Lower lobe of right lung (tissue), 2 donors: Measurements from ENCODE around the gene ABCA3. TPM values are rescaled to one million over a fixed set of nuclear protein-coding genes. Genes with fewer than 3 reads are reported as not detected.
A peak's percentile ranks its signal among the peaks of the same experiment; 100 is the strongest.

Experiments
- ATAC-seq, 2 donors: fragments of 200-7000 bp; cut with Tn5 transposase; one replicate each; pipeline ENCODE4 v1.9.1; 2020 to 2022; ENCODE audit warnings: mild to moderate bottlenecking in 2 of 2, moderate library complexity in 2 of 2
- DNase-seq: peaks from one replicate; pipeline ENCODE4 v3.0.0-alpha.2; 2020
- H3K27ac ChIP-seq: fragments of 200-600 bp; one replicate; pipeline ENCODE4 v1.8.0; 2022
- H3K27me3 ChIP-seq: fragments of 200-600 bp; one replicate; pipeline ENCODE4 v1.8.0; 2022; ENCODE audit warnings: low read depth
- H3K36me3 ChIP-seq: fragments of 200-600 bp; one replicate; pipeline ENCODE4 v1.8.0; 2022; ENCODE audit warnings: mild to moderate bottlenecking
- H3K4me1 ChIP-seq: fragments of 200-600 bp; one replicate; pipeline ENCODE4 v1.8.0; 2022
- H3K4me3 ChIP-seq: fragments of 200-600 bp; one replicate; pipeline ENCODE4 v1.8.0; 2022; ENCODE audit warnings: mild to moderate bottlenecking
- H3K9me3 ChIP-seq: fragments of 200-600 bp; one replicate; pipeline ENCODE4 v1.8.0; 2022
- CTCF ChIP-seq: fragments of 200-600 bp; IDR thresholded peaks from one replicate; pipeline ENCODE4 v1.8.0; 2022; ENCODE audit warnings: antibody characterized with exemption, mild to moderate bottlenecking
- intact Hi-C: fragments of 100-400 bp; cut with DNase I; formaldehyde crosslinking; loops from one replicate; pipeline ENCODE4 v1.11.0; 2022
- total RNA-seq: library from RNA; stranded (reverse); fragmentation: NEBNext Ultra II Directional; extraction: Animal tissue kit (Norgen Biotek cat#: 25700); gene quantifications from one replicate; pipeline ENCODE4 v1.2.1, GENCODE V29; 2021
- donor health status: DM: no; HTN: yes; CAD: no; lungs with severe emphysema.

Gene ABCA3
- total RNA-seq, 1 donor from 2014 or later = 491 TPM

GRCh38 chr16:2231016-2231931, 109.3 kb downstream of the ABCA3 start:
- no peak overlapping the region for H3K4me3 ChIP-seq
- no peaks in the 10 kb centered on the region for H3K9me3 ChIP-seq
- intact Hi-C loops = no loop called here
- no peak for TF ChIP-seq CTCF
- peaks cover 13% of the 10 kb centered on the region for H3K27me3 ChIP-seq
- no peak overlapping the region for H3K27ac ChIP-seq
- ATAC-seq = no peak
- H3K36me3 ChIP-seq = peaks cover 78% of the 10 kb centered on the region
- DNase-seq = no peak
- H3K4me1 ChIP-seq = peaks cover 4% of the 10 kb centered on the region

GRCh38 chr16:2230376-2230775, 110.2 kb downstream of the ABCA3 start:
- Histone ChIP-seq H3K27me3 (peaks cover 5% of the 10 kb centered on the region), H3K4me1 (peaks cover under 1% of the 10 kb centered on the region), H3K9me3 (no peaks in the 10 kb centered on the region), H3K27ac (no peak overlapping the region), H3K4me3 (no peak overlapping the region), H3K36me3 (peaks cover 73% of the 10 kb centered on the region)
- TF ChIP-seq CTCF = no peak
- no peak for ATAC-seq
- peak; percentile 39 for DNase-seq
- intact Hi-C loops = no loop called here

GRCh38 chr16:2229632-2230250, 110.8 kb downstream of the ABCA3 start:
- DNase-seq (no peak), ATAC-seq (no peak)
- Histone ChIP-seq H3K27me3 (no peaks in the 10 kb centered on the region), H3K9me3 (no peaks in the 10 kb centered on the region), H3K4me1 (peaks cover 7% of the 10 kb centered on the region), H3K4me3 (no peak overlapping the region), H3K36me3 (peaks cover 66% of the 10 kb centered on the region), H3K27ac (no peak overlapping the region)
- intact Hi-C loops = no loop called here
- TF ChIP-seq CTCF = no peak

GRCh38 chr16:2229091-2229490, 111.4 kb downstream of the ABCA3 start:
- Histone ChIP-seq H3K4me1 (peaks cover 13% of the 10 kb centered on the region), H3K27ac (no peak overlapping the region), H3K4me3 (no peak overlapping the region), H3K36me3 (peaks cover 60% of the 10 kb centered on the region), H3K9me3 (no peaks in the 10 kb centered on the region), H3K27me3 (no peaks in the 10 kb centered on the region)
- DNase-seq (no peak), ATAC-seq (no peak)
- no peak for TF ChIP-seq CTCF
- intact Hi-C loops = no loop called here

- intact Hi-C loops = no loop called here
- DNase-seq = no peak
- peaks cover 52% of the 10 kb centered on the region for H3K36me3 ChIP-seq
- no peak for TF ChIP-seq CTCF
- ATAC-seq = no peak
- H3K9me3 ChIP-seq = no peaks in the 10 kb centered on the region
- H3K27me3 ChIP-seq = no peaks in the 10 kb centered on the region
- peaks cover 16% of the 10 kb centered on the region for H3K4me1 ChIP-seq
- no peak overlapping the region for H3K27ac ChIP-seq
- no peak overlapping the region for H3K4me3 ChIP-seq
Measured at GRCh38 chr16:2228161-2228824, 112.2 kb downstream of the ABCA3 start.
